Caco-2 (cell line): ENCODE data around the gene CEP57L1. TPM values are rescaled to one million over a fixed set of nuclear protein-coding genes. Genes with fewer than 3 reads are reported as not detected.

Experiments
- BruUV-seq: library from RNA; stranded (reverse); fragments of 400-500 nt; replicated peaks from 2 replicates; lab custom pipeline; 2021; lab: Mats Ljungman, UMichigan
- CTCF ChIA-PET: fragments of 300-600 bp; sonication (Branson Sonifier 250); formaldehyde crosslinking; loops from one replicate; lab custom pipeline; 2022; ENCODE audit warnings: antibody characterized with exemption; lab: Charles Lee
- POLR2A ChIA-PET: fragments of 300-600 bp; sonication (Branson Sonifier 250); formaldehyde crosslinking; loops from one replicate; lab custom pipeline; 2022; ENCODE audit warnings: antibody characterized with exemption; lab: Charles Lee
- DNase-seq, 2 experiments: peaks; one replicate each; pipeline versions ENCODE4 v3.0.0 to v3.0.0-alpha.2; 2020 to 2022
- H3K27me3 ChIP-seq: replicated peaks from 2 replicates; pipeline ENCODE4 v1.6.0; 2011; ENCODE audit warnings: low read length; ENCODE audit not compliant: control insufficient read depth, insufficient read depth
- H3K36me3 ChIP-seq: 2 replicates; pipeline ENCODE4 v1.5.1; 2011; ENCODE audit warnings: low read length; ENCODE audit not compliant: control insufficient read depth, insufficient read depth
- H3K4me1 ChIP-seq: fragments of 250-450 bp; sonication (Bioruptor Pico); 2 replicates; pipeline ENCODE4 v1.5.1; 2020; ENCODE audit warnings: mild to moderate bottlenecking
- H3K4me3 ChIP-seq: 2 replicates; pipeline ENCODE4 v1.5.1; 2011; ENCODE audit warnings: low read depth, mild to moderate bottlenecking, control low read depth, low read length
- H3K9me3 ChIP-seq: fragments of 250-450 bp; sonication (Bioruptor Pico); 2 replicates; pipeline ENCODE4 v1.5.1; 2020; ENCODE audit warnings: mild to moderate bottlenecking, moderate library complexity
- H3K27ac Mint-ChIP-seq: one replicate; pipeline ENCODE4 v1.8.0; 2022; ENCODE audit warnings: mixed read lengths; ENCODE audit not compliant: unreplicated experiment
- H3K27me3 Mint-ChIP-seq: one replicate; pipeline ENCODE4 v1.8.0; 2022; ENCODE audit warnings: mixed read lengths; ENCODE audit not compliant: insufficient read depth, unreplicated experiment
- H3K36me3 Mint-ChIP-seq: one replicate; pipeline ENCODE4 v1.8.0; 2022; ENCODE audit warnings: mild to moderate bottlenecking, mixed read lengths; ENCODE audit not compliant: insufficient read depth, unreplicated experiment
- H3K4me1 Mint-ChIP-seq: one replicate; pipeline ENCODE4 v1.8.0; 2022; ENCODE audit warnings: low read depth, mixed read lengths; ENCODE audit not compliant: unreplicated experiment
- H3K4me3 Mint-ChIP-seq: one replicate; pipeline ENCODE4 v1.8.0; 2022; ENCODE audit warnings: mild to moderate bottlenecking, moderate library complexity, mixed read lengths; ENCODE audit not compliant: unreplicated experiment
- H3K9me3 Mint-ChIP-seq: one replicate; pipeline ENCODE4 v1.8.0; 2022; ENCODE audit warnings: mixed read lengths; ENCODE audit not compliant: unreplicated experiment
- intact Hi-C: fragments of 100-400 bp; cut with micrococcal nuclease; formaldehyde crosslinking; loops from one replicate; pipeline ENCODE4 v1.10.0; 2022; ENCODE audit not compliant: unreplicated experiment
- total RNA-seq: library from RNA; stranded (reverse); gene quantifications from 2 replicates; pipeline ENCODE4 v1.2.3, GENCODE V29; 2022
- TF ChIP-seq, protein P1 (sequence below), 2 experiments: fragments of 200-600 bp in 1 of 2; IDR thresholded peaks; 1 replicate in 1 of 2; 2 replicates in 1 of 2; pipeline versions ENCODE4 v1.5.1 to v1.8.0; 2011 to 2022; ENCODE audit warnings: antibody characterized with exemption in 1 of 2, control low read depth in 1 of 2, inconsistent platforms in 1 of 2, low read depth in 1 of 2, low read length in 1 of 2, mild to moderate bottlenecking in 1 of 2, moderate library complexity in 1 of 2; ENCODE audit not compliant: insufficient read depth in 1 of 2, severe bottlenecking in 1 of 2, unreplicated experiment in 1 of 2

Gene CEP57L1
- total RNA-seq, 1 experiment from 2014 or later: 12.7 TPM

DNA sequence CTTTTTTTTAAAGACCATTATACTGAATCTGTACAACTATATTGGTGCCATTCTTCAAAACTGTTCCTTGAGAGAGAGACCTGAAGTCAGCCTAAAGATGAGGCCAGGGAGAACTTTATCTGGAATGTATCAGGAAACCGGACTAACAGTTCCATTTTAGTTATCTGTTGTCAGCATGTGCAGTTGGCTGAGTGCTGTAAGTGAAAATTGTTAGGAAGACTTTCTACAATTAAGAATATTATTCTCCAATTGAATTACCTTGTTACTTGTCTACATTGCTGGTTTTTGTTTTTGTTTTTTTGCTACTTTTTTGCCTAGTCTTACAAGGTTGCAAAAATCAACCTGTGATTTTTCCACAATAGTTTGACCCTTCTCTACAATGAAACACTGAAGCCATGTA lies 7.5 kb downstream of the CEP57L1 start:
- Histone ChIP-seq H3K9me3 (no peaks in the 10 kb centered on the region), H3K4me3 (no peak overlapping the region), H3K27me3 (no peaks in the 10 kb centered on the region), H3K4me1 (no peaks in the 10 kb centered on the region), H3K36me3 (no peaks in the 10 kb centered on the region)
- no peak for DNase-seq
- BruUV-seq: no TSS peak
- no peaks in the 10 kb centered on the region for H3K36me3 Mint-ChIP-seq
- H3K27ac Mint-ChIP-seq: no peak overlapping the region
- TF ChIP-seq, protein P1, sequence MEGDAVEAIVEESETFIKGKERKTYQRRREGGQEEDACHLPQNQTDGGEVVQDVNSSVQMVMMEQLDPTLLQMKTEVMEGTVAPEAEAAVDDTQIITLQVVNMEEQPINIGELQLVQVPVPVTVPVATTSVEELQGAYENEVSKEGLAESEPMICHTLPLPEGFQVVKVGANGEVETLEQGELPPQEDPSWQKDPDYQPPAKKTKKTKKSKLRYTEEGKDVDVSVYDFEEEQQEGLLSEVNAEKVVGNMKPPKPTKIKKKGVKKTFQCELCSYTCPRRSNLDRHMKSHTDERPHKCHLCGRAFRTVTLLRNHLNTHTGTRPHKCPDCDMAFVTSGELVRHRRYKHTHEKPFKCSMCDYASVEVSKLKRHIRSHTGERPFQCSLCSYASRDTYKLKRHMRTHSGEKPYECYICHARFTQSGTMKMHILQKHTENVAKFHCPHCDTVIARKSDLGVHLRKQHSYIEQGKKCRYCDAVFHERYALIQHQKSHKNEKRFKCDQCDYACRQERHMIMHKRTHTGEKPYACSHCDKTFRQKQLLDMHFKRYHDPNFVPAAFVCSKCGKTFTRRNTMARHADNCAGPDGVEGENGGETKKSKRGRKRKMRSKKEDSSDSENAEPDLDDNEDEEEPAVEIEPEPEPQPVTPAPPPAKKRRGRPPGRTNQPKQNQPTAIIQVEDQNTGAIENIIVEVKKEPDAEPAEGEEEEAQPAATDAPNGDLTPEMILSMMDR (IDR thresholded peaks at IDR 0.05; ENCODE audit: insufficient read depth in 1 of 2, low read depth in 1 of 2, low read length in 1 of 2, severe bottlenecking in 1 of 2, unreplicated experiment in 1 of 2): no peak
- H3K9me3 Mint-ChIP-seq: no peaks in the 10 kb centered on the region
- ChIA-PET POLR2A (no interaction called here), CTCF (no interaction called here)
- no peaks in the 10 kb centered on the region for H3K4me1 Mint-ChIP-seq
- no peak overlapping the region for H3K4me3 Mint-ChIP-seq
- intact Hi-C loops: no loop called here
- no peaks in the 10 kb centered on the region for H3K27me3 Mint-ChIP-seq

DNA sequence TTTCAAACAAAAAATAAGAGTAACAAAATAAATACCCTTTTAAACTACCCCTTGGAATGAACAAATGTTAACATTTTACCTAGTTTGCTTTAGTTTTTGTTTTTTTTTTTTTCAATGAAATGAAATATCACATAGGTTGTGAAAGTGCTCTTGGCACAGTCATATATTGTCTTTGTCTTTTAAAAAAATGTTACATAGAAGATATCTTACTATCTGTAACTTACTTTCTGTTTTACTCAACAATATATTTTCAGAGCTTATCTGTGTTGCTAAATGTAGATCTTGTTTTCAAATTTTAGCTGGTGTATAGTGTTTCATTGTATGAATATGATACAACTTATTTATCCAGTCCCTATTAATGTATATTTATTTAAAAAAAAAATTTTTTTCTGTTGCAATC lies 8.6 kb downstream of the CEP57L1 start:
- H3K27me3 ChIP-seq: no peaks in the 10 kb centered on the region
- Mint-ChIP-seq H3K27ac (no peak overlapping the region), H3K9me3 (no peaks in the 10 kb centered on the region), H3K4me3 (no peak overlapping the region), H3K36me3 (no peaks in the 10 kb centered on the region), H3K27me3 (no peaks in the 10 kb centered on the region), H3K4me1 (no peaks in the 10 kb centered on the region)
- POLR2A ChIA-PET: no interaction called here
- H3K9me3 ChIP-seq: no peaks in the 10 kb centered on the region
- no TSS peak for BruUV-seq
- CTCF ChIA-PET: no interaction called here
- TF ChIP-seq, protein P1 (IDR thresholded peaks at IDR 0.05; ENCODE audit: insufficient read depth in 1 of 2, low read depth in 1 of 2, low read length in 1 of 2, severe bottlenecking in 1 of 2, unreplicated experiment in 1 of 2): no peak
- no peak overlapping the region for H3K4me3 ChIP-seq
- no peaks in the 10 kb centered on the region for H3K36me3 ChIP-seq
- intact Hi-C loops: no loop called here
- no peak for DNase-seq
- H3K4me1 ChIP-seq: no peaks in the 10 kb centered on the region

DNA sequence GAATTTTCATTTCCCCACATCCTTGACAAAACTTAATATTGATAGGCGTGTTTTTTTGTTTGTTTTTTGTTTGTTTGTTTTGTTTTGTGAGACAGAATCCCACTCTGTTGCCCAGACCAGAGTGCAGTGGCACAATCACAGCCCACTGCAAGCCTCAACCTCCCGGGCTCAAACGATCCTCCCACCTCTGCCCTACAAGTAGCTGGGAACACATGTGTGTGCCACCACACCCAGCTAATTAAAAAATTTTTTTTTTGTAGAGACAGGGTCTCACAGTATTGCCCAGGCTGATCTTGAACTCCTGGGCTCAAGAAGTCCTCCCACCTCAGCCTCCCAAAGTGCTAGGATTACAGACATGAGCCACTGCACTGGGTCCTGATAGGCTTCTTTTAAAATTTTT lies 9.2 kb downstream of the CEP57L1 start:
- Histone ChIP-seq H3K27me3 (no peaks in the 10 kb centered on the region), H3K4me1 (no peaks in the 10 kb centered on the region), H3K4me3 (no peak overlapping the region), H3K9me3 (no peaks in the 10 kb centered on the region), H3K36me3 (no peaks in the 10 kb centered on the region)
- Mint-ChIP-seq H3K4me1 (no peaks in the 10 kb centered on the region), H3K36me3 (no peaks in the 10 kb centered on the region), H3K27ac (no peak overlapping the region), H3K4me3 (no peak overlapping the region), H3K9me3 (no peaks in the 10 kb centered on the region), H3K27me3 (no peaks in the 10 kb centered on the region)
- no peak for DNase-seq
- ChIA-PET POLR2A (no interaction called here), CTCF (no interaction called here)
- TF ChIP-seq, protein P1 (IDR thresholded peaks at IDR 0.05; ENCODE audit: insufficient read depth in 1 of 2, low read depth in 1 of 2, low read length in 1 of 2, severe bottlenecking in 1 of 2, unreplicated experiment in 1 of 2): no peak
- no TSS peak for BruUV-seq
- intact Hi-C loops: no loop called here
